AG09309 (cell line): ENCODE results near the gene CRAMP1.

Experiments used
- DNase-seq: peaks from one replicate; pipeline ENCODE4 v3.0.0-alpha.2; 2010; ENCODE audit warnings: low read depth
- H3K4me3 ChIP-seq: 2 replicates; pipeline ENCODE4 v1.5.1; 2011; ENCODE audit warnings: mild to moderate bottlenecking, low read depth, low read length, moderate library complexity; ENCODE audit not compliant: control insufficient read depth
- TF ChIP-seq, protein P1 (sequence below): IDR thresholded peaks from 2 replicates; pipeline ENCODE4 v1.5.1; 2011; ENCODE audit warnings: mild to moderate bottlenecking, low read depth, low read length, inconsistent platforms; ENCODE audit not compliant: insufficient read depth, control insufficient read depth; ENCODE audit errors: missing control alignments

The CRAMP1 gene

DNA sequence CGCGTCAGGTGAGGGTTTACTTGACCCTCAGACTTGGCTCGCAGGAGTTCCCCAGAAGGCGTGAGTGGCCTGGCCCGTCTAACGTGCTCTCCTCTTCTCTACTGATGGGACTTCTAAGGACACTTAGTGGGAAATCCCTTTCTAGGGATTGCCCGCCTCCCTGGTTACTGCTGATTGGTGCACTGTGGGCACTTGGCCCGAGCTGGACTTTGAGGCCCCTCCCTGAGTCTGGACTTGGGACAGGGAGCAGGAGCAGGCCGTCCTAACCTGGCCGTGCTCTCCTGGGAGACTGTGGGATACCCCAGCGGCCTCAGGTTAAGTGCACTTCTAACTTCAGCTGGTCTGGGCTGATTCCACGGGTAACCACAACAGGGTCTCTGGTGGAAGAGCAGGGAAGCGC, 15.0 kb upstream of the CRAMP1 start:
- H3K4me3 ChIP-seq = no peak overlapping the region
- TF ChIP-seq, protein P1, sequence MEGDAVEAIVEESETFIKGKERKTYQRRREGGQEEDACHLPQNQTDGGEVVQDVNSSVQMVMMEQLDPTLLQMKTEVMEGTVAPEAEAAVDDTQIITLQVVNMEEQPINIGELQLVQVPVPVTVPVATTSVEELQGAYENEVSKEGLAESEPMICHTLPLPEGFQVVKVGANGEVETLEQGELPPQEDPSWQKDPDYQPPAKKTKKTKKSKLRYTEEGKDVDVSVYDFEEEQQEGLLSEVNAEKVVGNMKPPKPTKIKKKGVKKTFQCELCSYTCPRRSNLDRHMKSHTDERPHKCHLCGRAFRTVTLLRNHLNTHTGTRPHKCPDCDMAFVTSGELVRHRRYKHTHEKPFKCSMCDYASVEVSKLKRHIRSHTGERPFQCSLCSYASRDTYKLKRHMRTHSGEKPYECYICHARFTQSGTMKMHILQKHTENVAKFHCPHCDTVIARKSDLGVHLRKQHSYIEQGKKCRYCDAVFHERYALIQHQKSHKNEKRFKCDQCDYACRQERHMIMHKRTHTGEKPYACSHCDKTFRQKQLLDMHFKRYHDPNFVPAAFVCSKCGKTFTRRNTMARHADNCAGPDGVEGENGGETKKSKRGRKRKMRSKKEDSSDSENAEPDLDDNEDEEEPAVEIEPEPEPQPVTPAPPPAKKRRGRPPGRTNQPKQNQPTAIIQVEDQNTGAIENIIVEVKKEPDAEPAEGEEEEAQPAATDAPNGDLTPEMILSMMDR = no peak
- DNase-seq = no peak

GRCh38 chr16:1601031-1601430, 11.1 kb upstream of the CRAMP1 start:
- TF ChIP-seq, protein P1 = no peak
- no peak for DNase-seq
- no peak overlapping the region for H3K4me3 ChIP-seq

DNA sequence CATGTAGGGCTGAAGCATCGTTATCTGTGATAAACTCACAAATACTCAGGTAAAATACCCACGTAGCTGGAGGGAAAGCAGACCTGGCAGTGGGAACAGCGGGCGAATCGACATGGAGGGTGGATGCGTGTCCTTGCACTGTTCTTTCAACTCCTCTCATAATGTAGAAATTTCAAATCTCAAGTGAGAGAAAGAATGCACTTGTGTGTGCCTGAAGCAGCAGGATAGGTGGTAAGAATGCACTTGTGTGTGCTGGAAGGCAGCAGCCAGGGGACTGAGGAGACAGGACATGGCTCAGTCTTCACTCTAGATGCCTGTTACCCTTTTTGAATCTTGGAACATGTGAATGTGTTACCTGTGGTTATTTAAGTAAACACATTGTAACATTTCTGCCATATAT, 10.7 kb upstream of the CRAMP1 start:
- no peak for DNase-seq
- TF ChIP-seq, protein P1 = no peak
- H3K4me3 ChIP-seq = no peak overlapping the region

- no peak overlapping the region for H3K4me3 ChIP-seq
- DNase-seq = no peak
- TF ChIP-seq, protein P1 = no peak
These were observed 9.9 kb upstream of the CRAMP1 start for GRCh38 chr16:1602285-1602684.

DNA sequence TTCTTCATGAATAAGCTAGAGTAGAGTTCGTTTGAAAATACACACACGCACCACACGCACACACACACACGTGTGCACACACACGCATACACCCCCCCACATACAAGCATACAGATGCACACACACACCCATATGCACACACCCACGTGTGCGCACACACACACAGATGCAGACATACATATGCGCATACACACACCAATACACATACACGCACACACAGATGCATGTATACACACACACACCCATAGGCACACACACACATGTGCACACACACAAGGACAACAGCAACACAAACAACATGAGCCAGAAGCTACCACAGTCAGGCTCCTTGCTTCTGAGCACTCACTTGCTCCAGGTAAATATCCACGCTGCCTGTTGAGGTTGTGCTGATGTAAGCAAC, 5.4 kb upstream of the CRAMP1 start:
- H3K4me3 ChIP-seq = no peak overlapping the region
- TF ChIP-seq, protein P1 = no peak
- no peak for DNase-seq

DNA sequence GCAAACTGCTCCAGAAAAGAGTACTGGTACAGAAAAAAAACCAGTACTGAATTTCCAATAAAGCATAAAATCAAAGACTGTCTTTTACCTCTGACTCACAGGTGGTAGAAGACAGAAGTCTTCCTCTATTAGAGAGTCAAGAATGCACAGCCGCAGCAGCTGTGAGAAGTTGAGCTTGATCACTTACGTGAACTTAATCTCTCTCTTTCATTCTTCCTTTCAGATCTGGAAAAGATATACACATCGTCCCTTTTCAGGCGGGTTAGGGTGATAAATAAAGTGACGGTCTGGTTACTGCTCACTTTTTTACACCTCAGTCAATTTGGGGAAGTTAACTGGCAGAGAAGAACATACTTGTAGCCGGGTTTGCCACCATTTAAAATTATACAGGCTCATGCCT, 4.2 kb upstream of the CRAMP1 start:
- DNase-seq = no peak
- TF ChIP-seq, protein P1 = no peak
- no peak overlapping the region for H3K4me3 ChIP-seq
